HepG2 (cell line): Measurements from ENCODE around the gene NRL. TPM values are rescaled to one million over a fixed set of nuclear protein-coding genes. Genes with fewer than 3 reads are reported as not detected.

ENCODE experiments used
- FOXC1 ChIP-seq: sonication (generic); formaldehyde crosslinking; IDR thresholded peaks from 2 replicates; pipeline ENCODE4 v1.8.0; 2022; ENCODE audit warnings: mild to moderate bottlenecking, missing genetic modification reagents, borderline replicate concordance
- HMGXB3 ChIP-seq: sonication (generic); formaldehyde crosslinking; IDR thresholded peaks from 2 replicates; pipeline ENCODE4 v1.4.0; 2020; ENCODE audit warnings: missing genetic modification reagents, borderline replicate concordance
- LCORL ChIP-seq, 2 experiments: fragments of 450-650 bp in 1 of 2; sonication (generic) in 1 of 2; formaldehyde crosslinking in 1 of 2; IDR thresholded peaks; 2 replicates each; pipeline versions ENCODE4 v1.5.0 to v1.6.1; 2017 to 2020; ENCODE audit warnings: antibody characterized with exemption in 1 of 2, missing genetic modification reagents in 1 of 2
- NFE2 ChIP-seq: sonication (generic); formaldehyde crosslinking; IDR thresholded peaks from 2 replicates; pipeline ENCODE4 v1.4.0; 2020; ENCODE audit warnings: missing genetic modification reagents
- NR2C2 ChIP-seq: sonication (generic); formaldehyde crosslinking; IDR thresholded peaks from 2 replicates; pipeline ENCODE4 v1.4.0; 2020; ENCODE audit warnings: missing genetic modification reagents, mild to moderate bottlenecking, moderate library complexity, borderline replicate concordance
- SAP130 ChIP-seq: IDR thresholded peaks from 2 replicates; pipeline ENCODE4 v1.6.1; 2016; ENCODE audit warnings: low read depth
- TFE3 ChIP-seq: IDR thresholded peaks from 2 replicates; pipeline ENCODE4 v1.6.1; 2016
- ZFP82 ChIP-seq: sonication (generic); formaldehyde crosslinking; IDR thresholded peaks from 2 replicates; pipeline ENCODE4 v1.5.1; 2020; ENCODE audit warnings: mild to moderate bottlenecking, missing genetic modification reagents, borderline replicate concordance
- polyA plus RNA-seq, 8 experiments: library from polyadenylated mRNA; depleted of rRNA in 3 of 8; stranded (reverse) in 7 of 8; unstranded in 1 of 8; fragments of >200 nt; fragmentation: Illumina TruSeq in 4 of 8; extraction: Trizol in 4 of 8; gene quantifications; 2 replicates each; pipeline versions ENCODE4 v1.2.1 to v1.2.3, GENCODE V29; 2011 to 2016; ENCODE audit warnings: low read depth in 4 of 8, missing spikeins in 1 of 8, mixed read lengths in 1 of 8; ENCODE audit not compliant: insufficient read depth in 1 of 8
- total RNA-seq, 5 experiments: library from RNA; depleted of rRNA; stranded (reverse); fragments of >200 nt; fragmentation: Illumina TruSeq; extraction: Trizol; gene quantifications; 2 replicates each; pipeline ENCODE4 v1.2.3, GENCODE V29; 2016; ENCODE audit warnings: low read depth in 1 of 5

The NRL gene
- total and polyA plus RNA-seq, 2 of the 13 experiments (the other 11 are each of a cell fraction or from before 2014, with no cell fraction given), result 2.5 to 4.7 TPM

- 0 out of 2 replicates have a peak, but pooled peaks have one; percentile 45 for TF ChIP-seq HMGXB3 (CRISPR knock-in tag)
- TF ChIP-seq NR2C2 (CRISPR knock-in tag), result 0 out of 2 replicates have a peak, but pooled peaks have one; percentile 26
- no peak for TF ChIP-seq ZFP82
- no peak for TF ChIP-seq NFE2
- peak; percentile 67 for TF ChIP-seq SAP130 (CRISPR knock-in tag)
- TF ChIP-seq TFE3, result peak; percentile 57; the same call in 1 of the 2 replicates
- no peak for TF ChIP-seq LCORL (IDR thresholded peaks at IDR 0.05)
- TF ChIP-seq LCORL (CRISPR knock-in tag; IDR thresholded peaks at IDR 0.05), result peak; percentile 95
- peak; percentile 43; the same call in 1 of the 2 replicates for TF ChIP-seq FOXC1 (CRISPR knock-in tag)
These were observed 47.3 kb downstream of the NRL start (continued) for GRCh38 chr14:24067133-24068082.
